Rectal smooth muscle tissue (tissue), 1 donor: ENCODE measurements around the gene HIPK2.
"Not testable (repeated sequence)": the region's sequence is repeated elsewhere in the genome, so short reads cannot be mapped to it uniquely, and the experiment has no call there.

Source experiments
- H3K27ac ChIP-seq: one replicate; pipeline ENCODE4 v1.7.0; 2013; ENCODE audit warnings: low read depth, low read length, inconsistent platforms
- H3K27me3 ChIP-seq: one replicate; pipeline ENCODE4 v1.7.0; 2013; ENCODE audit warnings: low read length; ENCODE audit not compliant: control insufficient read depth, insufficient read depth
- H3K36me3 ChIP-seq: one replicate; pipeline ENCODE4 v1.7.0; 2013; ENCODE audit warnings: low read length; ENCODE audit not compliant: control insufficient read depth, insufficient read depth
- H3K4me1 ChIP-seq: one replicate; pipeline ENCODE4 v1.7.0; 2013; ENCODE audit warnings: low read length; ENCODE audit not compliant: control insufficient read depth, insufficient read depth
- H3K4me3 ChIP-seq: one replicate; pipeline ENCODE4 v1.7.0; 2013; ENCODE audit warnings: low read length
- H3K9ac ChIP-seq: one replicate; pipeline ENCODE4 v1.7.0; 2013; ENCODE audit warnings: low read length

Gene HIPK2

GRCh38 chr7:139673762-139674161 is 104.0 kb downstream of the HIPK2 start:
- Histone ChIP-seq H3K27me3 (no peaks in the 10 kb centered on the region), H3K4me1 (no peaks in the 10 kb centered on the region), H3K4me3 (no peak overlapping the region), H3K27ac (no peak overlapping the region), H3K9ac (no peak overlapping the region), H3K36me3 (no peaks in the 10 kb centered on the region)

DNA sequence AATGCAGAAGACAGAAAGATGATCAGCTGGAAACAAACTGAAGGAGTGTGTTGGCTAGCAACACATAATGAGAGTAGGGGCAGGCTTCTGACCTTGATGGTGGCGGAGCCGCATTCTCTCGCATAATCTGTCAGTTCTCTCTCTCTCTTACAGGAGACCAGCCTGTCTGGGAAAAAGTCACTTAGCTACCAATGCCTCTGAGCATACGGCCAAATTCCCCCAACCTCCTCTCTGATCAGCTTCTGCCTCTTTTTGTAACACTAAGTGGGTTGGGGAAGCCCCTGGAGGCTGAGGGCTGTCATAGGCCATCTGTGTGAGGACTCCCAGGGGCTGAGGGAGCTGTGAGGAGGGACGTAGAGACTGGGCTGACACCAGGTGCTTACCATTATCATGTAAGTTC is 104.6 kb downstream of the HIPK2 start:
- no peak overlapping the region for H3K4me3 ChIP-seq
- no peaks in the 10 kb centered on the region for H3K27me3 ChIP-seq
- peak overlapping the region; percentile 36 for H3K27ac ChIP-seq
- H3K9ac ChIP-seq, result no peak overlapping the region
- no peaks in the 10 kb centered on the region for H3K36me3 ChIP-seq
- no peaks in the 10 kb centered on the region for H3K4me1 ChIP-seq

DNA sequence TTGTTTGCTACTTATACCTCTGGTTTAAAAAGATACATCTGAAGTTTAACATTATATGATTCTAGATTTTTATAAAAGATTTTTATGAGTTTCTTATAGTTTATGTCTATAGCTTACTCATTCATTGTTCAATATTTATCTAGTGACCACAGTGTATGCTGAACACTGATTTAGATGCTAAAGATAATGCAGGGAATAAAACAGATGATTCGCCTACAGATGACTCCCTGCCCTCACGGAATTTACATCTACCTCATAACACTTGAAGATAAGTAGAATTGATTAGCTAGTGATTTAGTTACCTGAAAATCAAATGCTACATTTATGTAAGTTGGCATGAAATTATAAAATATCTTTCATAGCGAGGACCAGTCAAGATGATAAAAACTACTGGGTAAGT is 105.8 kb downstream of the HIPK2 start:
- Histone ChIP-seq H3K4me3 (no peak overlapping the region), H3K9ac (no peak overlapping the region), H3K4me1 (no peaks in the 10 kb centered on the region), H3K27me3 (no peaks in the 10 kb centered on the region), H3K36me3 (no peaks in the 10 kb centered on the region), H3K27ac (no peak overlapping the region)

DNA sequence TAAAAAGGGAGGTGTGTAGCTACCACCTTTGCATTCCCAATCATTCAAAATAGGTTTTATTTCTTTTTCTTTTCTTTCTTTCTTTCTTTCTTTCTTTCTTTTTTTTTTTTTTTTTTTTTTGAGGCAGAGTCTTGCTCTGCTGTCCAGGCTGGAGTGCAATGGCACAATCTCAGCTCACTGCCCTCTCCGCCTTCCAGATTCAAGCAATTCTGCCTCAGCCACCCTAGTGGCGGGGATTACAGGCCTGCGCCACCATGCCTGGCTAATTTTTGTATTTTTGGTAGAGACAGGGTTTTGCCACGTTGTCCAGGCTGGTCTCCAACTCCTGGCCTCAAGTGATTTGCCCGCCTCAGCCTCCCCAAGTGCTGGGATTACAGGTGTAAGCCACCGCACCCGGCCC is 107.1 kb downstream of the HIPK2 start:
- not testable (repeated sequence) for H3K27ac ChIP-seq, H3K27me3 ChIP-seq, H3K9ac ChIP-seq, H3K4me1 ChIP-seq, H3K36me3 ChIP-seq, H3K4me3 ChIP-seq

DNA sequence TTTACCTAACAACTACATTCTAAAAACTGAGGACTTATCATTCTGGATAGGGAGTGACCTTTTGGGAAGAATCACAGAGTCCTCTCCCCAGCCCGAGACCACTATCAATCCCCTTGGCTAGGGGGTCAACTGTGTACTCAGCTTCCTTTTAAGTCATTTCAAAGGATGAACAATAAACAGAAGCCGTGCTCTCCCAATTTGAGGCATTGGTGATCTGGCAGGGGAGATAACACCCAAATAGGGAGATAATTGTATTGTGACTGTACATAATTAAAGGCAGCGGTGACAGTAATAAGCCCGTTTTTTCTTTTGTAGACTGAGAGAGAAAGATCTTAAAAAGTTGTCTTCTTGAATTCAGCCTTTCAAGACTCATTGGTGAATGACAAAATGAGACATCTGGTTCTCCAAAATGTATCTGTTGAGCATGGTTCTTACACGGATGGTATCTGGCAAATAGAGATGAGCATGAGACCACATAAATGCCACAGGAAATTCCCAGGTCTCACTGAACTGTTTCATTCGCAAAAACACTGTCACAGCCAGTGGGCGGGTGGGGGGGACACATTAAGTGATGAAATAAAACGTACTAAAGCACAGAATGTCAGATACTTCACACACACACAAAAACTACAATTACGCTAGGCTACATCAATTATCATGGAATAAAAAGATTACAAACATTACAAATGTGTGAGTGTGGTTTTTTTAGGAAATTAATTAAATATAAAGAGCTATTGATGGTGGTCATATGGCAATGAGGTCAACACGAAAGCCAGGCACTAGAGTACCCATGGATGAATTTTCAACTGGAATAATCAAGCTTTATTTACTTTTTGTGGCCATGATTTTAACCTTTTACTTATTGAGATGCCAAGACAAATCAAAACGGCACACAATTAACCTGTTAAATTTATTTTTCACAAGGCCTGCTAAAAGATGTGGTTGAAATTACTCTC is 108.4 kb downstream of the HIPK2 start:
- H3K27ac ChIP-seq, result no peak overlapping the region
- no peaks in the 10 kb centered on the region for H3K36me3 ChIP-seq
- H3K27me3 ChIP-seq, result no peaks in the 10 kb centered on the region
- no peaks in the 10 kb centered on the region for H3K4me1 ChIP-seq
- no peak overlapping the region for H3K4me3 ChIP-seq
- H3K9ac ChIP-seq, result no peak overlapping the region

DNA sequence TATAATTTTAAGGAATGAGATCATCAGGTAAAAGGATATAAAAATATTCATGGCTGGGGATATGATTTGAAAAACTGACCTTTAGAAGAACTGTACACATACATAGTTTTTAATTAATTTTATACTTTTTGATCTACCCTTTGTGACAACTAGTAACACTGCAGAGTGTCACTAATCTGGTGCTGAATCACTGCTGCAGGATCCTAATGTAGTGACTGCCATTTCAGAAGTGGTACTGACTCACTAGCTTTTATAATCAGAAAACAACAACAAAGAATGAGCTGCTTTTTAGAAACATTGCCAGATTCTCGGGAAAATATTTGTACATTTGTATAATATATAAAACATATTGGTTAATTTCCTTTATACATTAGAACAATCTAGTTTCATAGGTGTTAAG is 110.4 kb downstream of the HIPK2 start:
- Histone ChIP-seq H3K4me3 (no peak overlapping the region), H3K27ac (no peak overlapping the region), H3K9ac (no peak overlapping the region), H3K36me3 (no peaks in the 10 kb centered on the region), H3K27me3 (no peaks in the 10 kb centered on the region), H3K4me1 (no peaks in the 10 kb centered on the region)

DNA sequence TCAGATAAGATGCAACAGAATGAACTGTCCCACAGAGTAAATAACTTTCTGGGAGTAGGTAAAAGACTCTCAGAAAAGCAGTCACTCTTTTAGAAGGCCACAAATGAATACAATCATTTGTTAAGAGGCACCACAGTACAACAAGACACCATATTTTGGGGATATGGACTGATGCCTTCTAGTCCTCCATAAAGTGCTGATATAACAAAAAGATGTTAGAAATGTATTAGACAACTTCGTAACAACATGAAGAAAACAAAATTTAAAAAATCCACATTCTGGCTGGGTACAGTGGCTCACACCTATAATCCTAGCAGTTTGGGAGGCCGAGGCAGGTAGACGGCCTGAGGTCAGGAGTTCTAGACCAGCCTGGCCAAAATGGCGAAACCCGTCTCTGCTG is 111.3 kb downstream of the HIPK2 start:
- no peaks in the 10 kb centered on the region for H3K36me3 ChIP-seq
- H3K4me3 ChIP-seq, result no peak overlapping the region
- H3K4me1 ChIP-seq, result no peaks in the 10 kb centered on the region
- H3K27ac ChIP-seq, result no peak overlapping the region
- H3K9ac ChIP-seq, result no peak overlapping the region
- H3K27me3 ChIP-seq, result no peaks in the 10 kb centered on the region

GRCh38 chr7:139664434-139664833 is 113.4 kb downstream of the HIPK2 start:
- no peak overlapping the region for H3K27ac ChIP-seq
- no peak overlapping the region for H3K4me3 ChIP-seq
- no peak overlapping the region for H3K9ac ChIP-seq
- H3K27me3 ChIP-seq, result no peaks in the 10 kb centered on the region
- H3K4me1 ChIP-seq, result no peaks in the 10 kb centered on the region
- no peaks in the 10 kb centered on the region for H3K36me3 ChIP-seq

DNA sequence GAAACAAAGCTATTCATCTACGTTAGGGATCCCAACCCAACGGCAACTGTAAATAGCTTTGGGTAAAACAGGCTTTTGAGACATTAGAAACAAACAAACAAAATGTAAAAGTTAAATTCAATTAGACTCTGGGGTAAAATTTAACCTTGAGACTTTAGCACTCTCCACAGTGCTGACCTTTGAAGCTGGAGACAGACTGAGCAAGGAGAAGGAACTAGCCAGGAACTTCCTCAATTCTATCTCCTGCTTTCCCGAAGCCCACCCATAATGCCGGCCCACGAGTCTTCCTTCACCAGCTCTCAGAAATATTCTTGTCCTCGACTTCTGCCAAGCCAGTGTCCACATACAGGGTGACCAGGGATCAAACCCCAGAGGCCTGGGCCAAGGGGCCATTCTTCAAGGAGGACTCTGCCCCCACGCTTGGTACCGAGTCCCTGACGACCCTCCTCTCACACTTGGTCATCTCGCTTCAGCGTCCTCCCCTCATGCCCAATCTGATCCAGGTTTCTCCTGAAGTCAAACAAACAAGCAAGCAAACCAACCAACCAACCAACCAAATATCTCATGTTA is 114.1 kb downstream of the HIPK2 start:
- no peak overlapping the region for H3K4me3 ChIP-seq
- H3K36me3 ChIP-seq, result no peaks in the 10 kb centered on the region
- H3K27ac ChIP-seq, result no peak overlapping the region
- H3K4me1 ChIP-seq, result no peaks in the 10 kb centered on the region
- no peaks in the 10 kb centered on the region for H3K27me3 ChIP-seq
- H3K9ac ChIP-seq, result no peak overlapping the region

- H3K27me3 ChIP-seq, result no peaks in the 10 kb centered on the region
- no peaks in the 10 kb centered on the region for H3K4me1 ChIP-seq
- H3K9ac ChIP-seq, result no peak overlapping the region
- H3K27ac ChIP-seq, result no peak overlapping the region
- no peak overlapping the region for H3K4me3 ChIP-seq
- no peaks in the 10 kb centered on the region for H3K36me3 ChIP-seq
These were observed 115.9 kb downstream of the HIPK2 start for GRCh38 chr7:139661903-139662302.

DNA sequence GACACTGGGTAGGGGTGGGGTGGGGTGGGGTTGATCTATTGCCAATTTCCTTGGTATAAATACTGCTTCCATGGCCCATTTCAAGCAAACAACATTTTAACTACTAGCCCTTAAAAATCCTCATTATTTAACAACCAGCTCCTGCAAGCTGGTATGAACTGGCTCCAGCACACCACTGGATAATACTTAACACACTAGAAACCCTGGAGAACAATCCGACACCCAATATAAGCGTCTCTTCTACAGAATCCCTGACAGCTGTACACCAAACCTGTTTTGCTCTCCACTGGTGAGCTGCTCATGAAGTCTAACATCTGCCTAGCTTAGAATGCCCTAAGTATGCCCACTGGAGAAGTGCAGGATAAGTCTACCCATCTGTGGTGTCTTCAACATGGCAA is 116.8 kb downstream of the HIPK2 start:
- Histone ChIP-seq H3K27ac (no peak overlapping the region), H3K4me1 (no peaks in the 10 kb centered on the region), H3K9ac (no peak overlapping the region), H3K36me3 (no peaks in the 10 kb centered on the region), H3K27me3 (no peaks in the 10 kb centered on the region), H3K4me3 (no peak overlapping the region)

- H3K4me1 ChIP-seq, result no peaks in the 10 kb centered on the region
- H3K4me3 ChIP-seq, result no peak overlapping the region
- H3K36me3 ChIP-seq, result no peaks in the 10 kb centered on the region
- H3K27me3 ChIP-seq, result no peaks in the 10 kb centered on the region
- no peak overlapping the region for H3K27ac ChIP-seq
- H3K9ac ChIP-seq, result no peak overlapping the region
These were observed 117.3 kb downstream of the HIPK2 start for GRCh38 chr7:139660317-139661042.
